ENCODE results near the gene KRT85.

Gene KRT85

GRCh38 chr12:52323416-52324152 lies 43.7 kb downstream of the KRT85 start:
- no peak overlapping the region for H3K4me3 ChIP-seq (ENCODE audit: control insufficient read depth, low read depth, low read length)
- no peak for DNase-seq (ENCODE audit: low read depth)
- TF ChIP-seq CTCF (conservative IDR thresholded peaks at IDR 0.05; ENCODE audit: control insufficient read depth, insufficient read depth, low read depth, low read length): no peak

GRCh38 chr12:52323001-52323400 lies 44.3 kb downstream of the KRT85 start:
- no peak for DNase-seq (ENCODE audit: low read depth)
- H3K4me3 ChIP-seq (ENCODE audit: control insufficient read depth, low read depth, low read length): no peak overlapping the region
- TF ChIP-seq CTCF (conservative IDR thresholded peaks at IDR 0.05; ENCODE audit: control insufficient read depth, insufficient read depth, low read depth, low read length): no peak

- H3K4me3 ChIP-seq (ENCODE audit: control insufficient read depth, low read depth, low read length): no peak overlapping the region
- TF ChIP-seq CTCF (conservative IDR thresholded peaks at IDR 0.05; ENCODE audit: control insufficient read depth, insufficient read depth, low read depth, low read length): no peak
- DNase-seq (ENCODE audit: low read depth): no peak
These were observed 45.2 kb downstream of the KRT85 start for GRCh38 chr12:52322069-52322468.

- DNase-seq (ENCODE audit: low read depth): no peak
- H3K4me3 ChIP-seq (ENCODE audit: control insufficient read depth, low read depth, low read length): no peak overlapping the region
- no peak for TF ChIP-seq CTCF (conservative IDR thresholded peaks at IDR 0.05; ENCODE audit: control insufficient read depth, insufficient read depth, low read depth, low read length)
These were observed 45.9 kb downstream of the KRT85 start for GRCh38 chr12:52321418-52321817.

GRCh38 chr12:52320784-52321400 lies 46.4 kb downstream of the KRT85 start, which contains the start of gene KRT83:
Gene KRT83 (minus strand): TSS chr12:52321398. CDS start chr12:52321335, 63 bp downstream.
- no peak for TF ChIP-seq CTCF (conservative IDR thresholded peaks at IDR 0.05; ENCODE audit: control insufficient read depth, insufficient read depth, low read depth, low read length)
- H3K4me3 ChIP-seq (ENCODE audit: control insufficient read depth, low read depth, low read length): no peak within 1 kb of the TSS
- no peak for DNase-seq (ENCODE audit: low read depth)

- no peak for TF ChIP-seq CTCF (conservative IDR thresholded peaks at IDR 0.05; ENCODE audit: control insufficient read depth, insufficient read depth, low read depth, low read length)
- no peak for DNase-seq (ENCODE audit: low read depth)
- no peak overlapping the region for H3K4me3 ChIP-seq (ENCODE audit: control insufficient read depth, low read depth, low read length)
These were observed 48.2 kb downstream of the KRT85 start for GRCh38 chr12:52319097-52319496.
